ENCODE results near the gene TSPEAR.
"Not testable (repeated sequence)": the region's sequence is repeated elsewhere in the genome, so short reads cannot be mapped to it uniquely, and the experiment has no call there.

Gene TSPEAR

GRCh38 chr21:44700101-44701022 lies 11.0 kb downstream of the TSPEAR start:
- DNase-seq, result no peak

- no peak for DNase-seq
Observed at GRCh38 chr21:44699502-44700001, 11.8 kb downstream of the TSPEAR start.

- DNase-seq, result no peak
Observed at GRCh38 chr21:44697811-44698734, 13.3 kb downstream of the TSPEAR start.

GRCh38 chr21:44697172-44697810 lies 14.1 kb downstream of the TSPEAR start, which contains the start of gene KRTAP10-12:
Gene KRTAP10-12 (plus strand): TSS chr21:44697172. CDS start chr21:44697202, 30 bp downstream.
- DNase-seq, result not testable (repeated sequence)

- no peak for DNase-seq
Observed at GRCh38 chr21:44696572-44696971, 14.8 kb downstream of the TSPEAR start.

GRCh38 chr21:44695641-44696040 lies 15.7 kb downstream of the TSPEAR start:
- no peak for DNase-seq

- DNase-seq, result no peak
Observed at GRCh38 chr21:44695184-44695583, 16.2 kb downstream of the TSPEAR start.

- DNase-seq, result no peak
Observed at GRCh38 chr21:44694776-44695175, 16.6 kb downstream of the TSPEAR start.

- no peak for DNase-seq
Observed at GRCh38 chr21:44692798-44693512, 18.4 kb downstream of the TSPEAR start.

GRCh38 chr21:44691686-44692085 lies 19.7 kb downstream of the TSPEAR start:
- no peak for DNase-seq

GRCh38 chr21:44689740-44690139 lies 21.6 kb downstream of the TSPEAR start:
- not testable (repeated sequence) for DNase-seq

- no peak for DNase-seq
Observed at GRCh38 chr21:44687671-44688070, 23.7 kb downstream of the TSPEAR start.

GRCh38 chr21:44686843-44687561 lies 24.4 kb downstream of the TSPEAR start:
- DNase-seq, result no peak

- no peak for DNase-seq
Observed at GRCh38 chr21:44686000-44686781, 25.2 kb downstream of the TSPEAR start.

- DNase-seq, result not testable (repeated sequence)
Observed at GRCh38 chr21:44685050-44685449, 26.3 kb downstream of the TSPEAR start.

- DNase-seq, result no peak
Observed at GRCh38 chr21:44684483-44684882, 26.9 kb downstream of the TSPEAR start.

- DNase-seq, result no peak
Observed at GRCh38 chr21:44684077-44684476, 27.3 kb downstream of the TSPEAR start.

- DNase-seq, result no peak
Observed at GRCh38 chr21:44682580-44683151, 28.7 kb downstream of the TSPEAR start.

- no peak for DNase-seq
Observed at GRCh38 chr21:44681861-44682579, 29.4 kb downstream of the TSPEAR start, which contains the start of gene KRTAP12-1. Gene KRTAP12-1 (minus strand): TSS chr21:44682163. CDS start chr21:44682123, 40 bp downstream.

Measured in CD4-positive, alpha-beta T cell treated with Interleukin-10 for 1 hour (primary cell).